ENCODE results near the gene CASP3.

Gene CASP3

GRCh38 chr4:184672741-184673140 is 23.5 kb upstream of the CASP3 start:
- no peaks in the 10 kb centered on the region for H4K20me1 ChIP-seq (ENCODE audit: insufficient read depth, low read length, poor library complexity, severe bottlenecking)
- H3K9me3 ChIP-seq (ENCODE audit: insufficient read depth, low read depth, low read length) = no peaks in the 10 kb centered on the region
- H3K4me1 ChIP-seq (ENCODE audit: insufficient read depth, low read length, poor library complexity, severe bottlenecking) = peaks cover 33% of the 10 kb centered on the region
- no peak overlapping the region for H3K4me3 ChIP-seq (ENCODE audit: low read length, poor library complexity, severe bottlenecking)
- no peaks in the 10 kb centered on the region for H3K27me3 ChIP-seq (ENCODE audit: insufficient read depth, low read length, poor library complexity, severe bottlenecking)
- TF ChIP-seq CTCF (conservative IDR thresholded peaks at IDR 0.05; ENCODE audit: low read length) (no peak), EZH2phosphoT487 (IDR thresholded peaks at IDR 0.05; ENCODE audit: borderline replicate concordance) (no peak)
- no peaks in the 10 kb centered on the region for H3K9me2 ChIP-seq (replicated peaks; ENCODE audit: low read depth, low read length)
- H3F3A ChIP-seq (ENCODE audit: low read depth) = no peaks in the 10 kb centered on the region; the same call in 1 of the 2 replicates
- H3K36me3 ChIP-seq (ENCODE audit: insufficient read depth, low read length) = 0 out of 2 replicates have a peak, but pooled peaks cover 11% of the 10 kb centered on the region
- no peak overlapping the region for H3K4me2 ChIP-seq (ENCODE audit: low read depth, low read length, poor library complexity, severe bottlenecking)
- no peaks in the 10 kb centered on the region for H3K79me2 ChIP-seq (ENCODE audit: insufficient read depth, low read length)
- no peak overlapping the region for H2AFZ ChIP-seq (ENCODE audit: low read length)
- no peak overlapping the region for H3K9ac ChIP-seq (ENCODE audit: low read depth, low read length, poor library complexity, severe bottlenecking)

GRCh38 chr4:184671101-184671500 is 21.9 kb upstream of the CASP3 start:
- H3K4me2 ChIP-seq (ENCODE audit: low read depth, low read length, poor library complexity, severe bottlenecking) = no peak overlapping the region
- no peaks in the 10 kb centered on the region for H3K79me2 ChIP-seq (ENCODE audit: insufficient read depth, low read length)
- no peak overlapping the region for H3K4me3 ChIP-seq (ENCODE audit: low read length, poor library complexity, severe bottlenecking)
- H3K9ac ChIP-seq (ENCODE audit: low read depth, low read length, poor library complexity, severe bottlenecking) = no peak overlapping the region
- no peaks in the 10 kb centered on the region for H3K9me2 ChIP-seq (replicated peaks; ENCODE audit: low read depth, low read length)
- peaks cover 15% of the 10 kb centered on the region; the same call in 1 of the 2 replicates for H3K36me3 ChIP-seq (ENCODE audit: insufficient read depth, low read length)
- no peak for TF ChIP-seq EZH2phosphoT487 (IDR thresholded peaks at IDR 0.05; ENCODE audit: borderline replicate concordance)
- H2AFZ ChIP-seq (ENCODE audit: low read length) = no peak overlapping the region
- no peaks in the 10 kb centered on the region for H4K20me1 ChIP-seq (ENCODE audit: insufficient read depth, low read length, poor library complexity, severe bottlenecking)
- peaks cover 35% of the 10 kb centered on the region for H3K4me1 ChIP-seq (ENCODE audit: insufficient read depth, low read length, poor library complexity, severe bottlenecking)
- no peaks in the 10 kb centered on the region for H3K27me3 ChIP-seq (ENCODE audit: insufficient read depth, low read length, poor library complexity, severe bottlenecking)
- H3K9me3 ChIP-seq (ENCODE audit: insufficient read depth, low read depth, low read length) = no peaks in the 10 kb centered on the region
- H3F3A ChIP-seq (ENCODE audit: low read depth) = no peaks in the 10 kb centered on the region

GRCh38 chr4:184669251-184669650 is 20.0 kb upstream of the CASP3 start:
- H3K9me3 ChIP-seq (ENCODE audit: insufficient read depth, low read depth, low read length) = no peaks in the 10 kb centered on the region
- H3K9ac ChIP-seq (ENCODE audit: low read depth, low read length, poor library complexity, severe bottlenecking) = peak overlapping the region; percentile 41
- peak overlapping the region; percentile 79 for H3K4me2 ChIP-seq (ENCODE audit: low read depth, low read length, poor library complexity, severe bottlenecking)
- TF ChIP-seq EZH2phosphoT487 (IDR thresholded peaks at IDR 0.05; ENCODE audit: borderline replicate concordance) (no peak), CTCF (conservative IDR thresholded peaks at IDR 0.05; ENCODE audit: low read length) (no peak)
- no peaks in the 10 kb centered on the region for H3K79me2 ChIP-seq (ENCODE audit: insufficient read depth, low read length)
- peaks cover 15% of the 10 kb centered on the region; the same call in 1 of the 2 replicates for H3K36me3 ChIP-seq (ENCODE audit: insufficient read depth, low read length)
- H3K4me1 ChIP-seq (ENCODE audit: insufficient read depth, low read length, poor library complexity, severe bottlenecking) = peaks cover 27% of the 10 kb centered on the region
- H2AFZ ChIP-seq (ENCODE audit: low read length) = no peak overlapping the region
- H3K9me2 ChIP-seq (replicated peaks; ENCODE audit: low read depth, low read length) = no peaks in the 10 kb centered on the region
- no peak overlapping the region for H3K4me3 ChIP-seq (ENCODE audit: low read length, poor library complexity, severe bottlenecking)
- H3K27me3 ChIP-seq (ENCODE audit: insufficient read depth, low read length, poor library complexity, severe bottlenecking) = no peaks in the 10 kb centered on the region
- H3F3A ChIP-seq (ENCODE audit: low read depth) = no peaks in the 10 kb centered on the region
- H4K20me1 ChIP-seq (ENCODE audit: insufficient read depth, low read length, poor library complexity, severe bottlenecking) = no peaks in the 10 kb centered on the region

GRCh38 chr4:184668511-184669114 is 19.4 kb upstream of the CASP3 start:
- Histone ChIP-seq H3K9ac (ENCODE audit: low read depth, low read length, poor library complexity, severe bottlenecking) (peak overlapping the region; percentile 42), H3K4me2 (ENCODE audit: low read depth, low read length, poor library complexity, severe bottlenecking) (peak overlapping the region; percentile 79), H3K9me3 (ENCODE audit: insufficient read depth, low read depth, low read length) (no peaks in the 10 kb centered on the region), H3K36me3 (ENCODE audit: insufficient read depth, low read length) (peaks cover 8% of the 10 kb centered on the region; the same call in 1 of the 2 replicates), H3K9me2 (replicated peaks; ENCODE audit: low read depth, low read length) (no peaks in the 10 kb centered on the region), H3K27me3 (ENCODE audit: insufficient read depth, low read length, poor library complexity, severe bottlenecking) (no peaks in the 10 kb centered on the region), H3F3A (ENCODE audit: low read depth) (no peaks in the 10 kb centered on the region), H4K20me1 (ENCODE audit: insufficient read depth, low read length, poor library complexity, severe bottlenecking) (no peaks in the 10 kb centered on the region), H3K4me1 (ENCODE audit: insufficient read depth, low read length, poor library complexity, severe bottlenecking) (peaks cover 27% of the 10 kb centered on the region), H3K4me3 (ENCODE audit: low read length, poor library complexity, severe bottlenecking) (peak overlapping the region; percentile 39), H2AFZ (ENCODE audit: low read length) (no peak overlapping the region), H3K79me2 (ENCODE audit: insufficient read depth, low read length) (no peaks in the 10 kb centered on the region)
- TF ChIP-seq EZH2phosphoT487 (IDR thresholded peaks at IDR 0.05; ENCODE audit: borderline replicate concordance) (no peak), CTCF (conservative IDR thresholded peaks at IDR 0.05; ENCODE audit: low read length) (no peak)
